ENCODE results near the gene SYNDIG1.

- TF ChIP-seq POLR2A (IDR thresholded peaks at IDR 0.05) (no peak), CTCF (IDR thresholded peaks at IDR 0.05 in 4 of 5, conservative IDR thresholded peaks at IDR 0.05 in 1 of 5) (no peak)
Measured at GRCh38 chr20:24588047-24588635, 118.7 kb downstream of the SYNDIG1 start.

Measured in gastrocnemius medialis (tissue), 4 donors.